GM12891 (cell line): ENCODE measurements around the gene RAB8B.

Experiments
- PAX5 ChIP-seq: IDR thresholded peaks from 2 replicates; pipeline ENCODE4 v1.6.1; 2011; ENCODE audit warnings: low read length, moderate library complexity, mild to moderate bottlenecking; ENCODE audit not compliant: insufficient read depth, severe bottlenecking
- POLR2A ChIP-seq: IDR thresholded peaks from 2 replicates; pipeline ENCODE4 v1.6.1; 2011; ENCODE audit warnings: low read depth, low read length, control low read depth
- POLR2AphosphoS5 ChIP-seq: IDR thresholded peaks from 2 replicates; pipeline ENCODE4 v1.6.1; 2011; ENCODE audit warnings: low read depth, low read length, control low read depth

- TF ChIP-seq PAX5 (no peak), POLR2A (no peak), POLR2AphosphoS5 (no peak)
Measured at GRCh38 chr15:63226155-63226883, 36.9 kb downstream of the RAB8B start.
